ENCODE measurements around the gene AOAH.

AOAH gene

DNA sequence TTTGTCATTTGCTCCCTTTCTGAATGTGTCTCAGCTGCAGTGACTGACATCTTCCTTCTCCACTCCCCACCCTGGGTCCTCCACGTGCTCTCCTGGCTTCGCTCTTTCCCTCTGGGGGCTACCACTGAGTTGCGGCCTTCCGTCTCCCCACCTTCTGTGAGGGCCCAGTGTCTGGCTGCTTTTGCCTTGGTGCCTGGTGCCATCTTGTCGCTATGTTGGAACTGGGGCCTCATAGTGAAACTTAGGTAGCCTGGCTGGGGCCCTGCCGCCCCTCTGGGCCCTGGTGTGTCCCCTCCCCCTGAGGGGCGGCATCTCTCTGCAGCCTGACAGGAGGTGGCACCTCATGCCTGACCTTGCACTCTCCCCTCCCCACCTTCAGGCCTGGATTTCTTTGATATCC, 190.6 kb downstream of the AOAH start:
- Histone ChIP-seq H3K9me3 (no peaks in the 10 kb centered on the region), H3K4me1 (no peaks in the 10 kb centered on the region), H3K4me3 (ENCODE audit: low read depth, low read length) (no peak overlapping the region), H3K36me3 (no peaks in the 10 kb centered on the region), H3K27me3 (no peaks in the 10 kb centered on the region)
- no peak for DNase-seq
- TF ChIP-seq, protein P1, sequence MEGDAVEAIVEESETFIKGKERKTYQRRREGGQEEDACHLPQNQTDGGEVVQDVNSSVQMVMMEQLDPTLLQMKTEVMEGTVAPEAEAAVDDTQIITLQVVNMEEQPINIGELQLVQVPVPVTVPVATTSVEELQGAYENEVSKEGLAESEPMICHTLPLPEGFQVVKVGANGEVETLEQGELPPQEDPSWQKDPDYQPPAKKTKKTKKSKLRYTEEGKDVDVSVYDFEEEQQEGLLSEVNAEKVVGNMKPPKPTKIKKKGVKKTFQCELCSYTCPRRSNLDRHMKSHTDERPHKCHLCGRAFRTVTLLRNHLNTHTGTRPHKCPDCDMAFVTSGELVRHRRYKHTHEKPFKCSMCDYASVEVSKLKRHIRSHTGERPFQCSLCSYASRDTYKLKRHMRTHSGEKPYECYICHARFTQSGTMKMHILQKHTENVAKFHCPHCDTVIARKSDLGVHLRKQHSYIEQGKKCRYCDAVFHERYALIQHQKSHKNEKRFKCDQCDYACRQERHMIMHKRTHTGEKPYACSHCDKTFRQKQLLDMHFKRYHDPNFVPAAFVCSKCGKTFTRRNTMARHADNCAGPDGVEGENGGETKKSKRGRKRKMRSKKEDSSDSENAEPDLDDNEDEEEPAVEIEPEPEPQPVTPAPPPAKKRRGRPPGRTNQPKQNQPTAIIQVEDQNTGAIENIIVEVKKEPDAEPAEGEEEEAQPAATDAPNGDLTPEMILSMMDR (IDR thresholded peaks at IDR 0.05; ENCODE audit: low read depth, low read length), result no peak

DNA sequence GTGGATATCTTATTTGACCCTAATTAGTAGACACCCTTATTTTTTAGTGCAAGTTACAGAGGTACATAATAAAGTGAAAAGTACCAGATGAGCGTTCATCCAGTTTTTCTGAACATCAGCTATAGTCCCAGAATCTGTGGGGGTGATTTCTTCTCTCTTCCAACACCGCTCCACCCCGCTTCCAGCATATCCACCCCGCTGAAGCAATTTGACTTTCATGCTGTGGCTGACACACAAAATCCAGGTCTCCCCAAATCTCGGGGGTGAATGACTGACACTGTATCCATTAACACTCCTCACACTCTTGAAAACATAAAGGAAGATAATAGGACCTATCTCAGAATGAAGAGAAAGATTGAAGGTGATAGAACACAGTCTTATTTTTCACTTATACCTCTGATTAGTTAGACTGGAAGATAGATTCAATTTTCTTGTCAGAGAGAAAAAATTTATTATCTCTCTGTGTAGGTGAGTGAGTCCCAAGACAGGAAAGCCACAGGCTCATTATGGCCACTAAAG, 191.3 kb downstream of the AOAH start:
- no peaks in the 10 kb centered on the region for H3K9me3 ChIP-seq
- no peak for DNase-seq
- TF ChIP-seq, protein P1 (IDR thresholded peaks at IDR 0.05; ENCODE audit: low read depth, low read length), result no peak
- H3K27me3 ChIP-seq, result no peaks in the 10 kb centered on the region
- no peaks in the 10 kb centered on the region for H3K36me3 ChIP-seq
- H3K4me3 ChIP-seq (ENCODE audit: low read depth, low read length), result no peak overlapping the region
- no peaks in the 10 kb centered on the region for H3K4me1 ChIP-seq

DNA sequence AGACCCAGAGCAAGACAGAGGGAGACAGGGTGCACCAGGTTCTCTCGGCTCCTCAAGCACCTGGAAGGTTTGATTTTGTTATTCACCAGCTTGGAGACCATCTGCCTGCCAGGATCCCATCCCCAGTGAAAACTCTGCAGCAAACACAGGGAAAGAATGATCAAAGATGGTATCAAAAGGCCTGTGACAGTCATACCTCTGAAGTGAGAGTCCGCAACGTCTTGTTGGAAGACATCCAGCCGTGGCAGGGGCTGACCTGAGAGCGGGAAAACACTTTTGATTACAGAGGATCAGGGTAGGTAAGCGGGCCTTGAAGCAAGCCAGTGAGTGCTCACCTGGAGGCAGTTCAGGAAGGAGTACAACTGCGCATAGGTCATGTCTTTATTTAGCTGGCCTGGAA, 192.3 kb downstream of the AOAH start:
- TF ChIP-seq, protein P1 (IDR thresholded peaks at IDR 0.05; ENCODE audit: low read depth, low read length), result no peak
- DNase-seq, result no peak

DNA sequence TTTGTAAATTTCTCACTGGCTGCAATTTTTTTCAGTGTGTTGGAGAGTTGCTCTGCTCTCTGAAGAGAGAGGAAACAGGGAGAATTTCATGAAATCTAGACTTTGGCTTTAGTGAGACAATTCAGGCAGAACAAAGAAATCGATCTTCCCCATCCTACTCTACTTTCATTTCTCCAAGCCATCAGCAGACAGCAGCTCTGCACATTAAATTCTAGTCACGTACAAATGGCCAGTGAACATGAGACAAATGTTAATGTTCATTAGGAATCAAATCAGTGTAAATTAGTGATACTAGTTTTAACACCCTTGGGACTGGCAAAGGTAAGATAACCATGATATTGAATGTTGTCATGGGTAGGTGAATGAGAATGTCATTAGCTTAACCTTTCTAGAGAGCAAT, 193.8 kb downstream of the AOAH start:
- Histone ChIP-seq H3K36me3 (no peaks in the 10 kb centered on the region), H3K27me3 (no peaks in the 10 kb centered on the region), H3K4me1 (no peaks in the 10 kb centered on the region), H3K4me3 (ENCODE audit: low read depth, low read length) (no peak overlapping the region), H3K9me3 (no peaks in the 10 kb centered on the region)
- TF ChIP-seq, protein P1 (IDR thresholded peaks at IDR 0.05; ENCODE audit: low read depth, low read length), result no peak
- no peak for DNase-seq

More for the DNA sequence above, 192.3 kb downstream of the AOAH start:
- no peaks in the 10 kb centered on the region for H3K27me3 ChIP-seq
- no peak overlapping the region for H3K4me3 ChIP-seq (ENCODE audit: low read depth, low read length)
- H3K4me1 ChIP-seq, result no peaks in the 10 kb centered on the region
- no peaks in the 10 kb centered on the region for H3K36me3 ChIP-seq
- H3K9me3 ChIP-seq, result no peaks in the 10 kb centered on the region

DNA sequence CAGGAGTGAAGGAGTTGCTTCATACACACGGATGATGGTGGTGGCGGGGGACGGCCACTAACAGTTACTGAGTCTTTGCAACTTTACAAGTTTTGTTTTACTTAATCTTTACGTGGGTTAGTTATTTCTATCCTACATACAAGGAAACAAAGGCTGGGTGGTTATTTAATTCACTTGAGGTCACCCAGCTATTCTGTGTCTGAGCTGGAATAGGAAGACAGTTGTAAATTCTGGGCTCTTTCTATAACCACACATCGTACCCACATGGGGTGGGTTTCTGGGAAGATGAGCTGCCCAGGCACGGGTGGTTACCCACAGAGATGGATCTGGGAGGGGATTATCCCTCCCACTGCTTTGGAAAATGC, 196.8 kb downstream of the AOAH start:
- TF ChIP-seq, protein P1 (IDR thresholded peaks at IDR 0.05; ENCODE audit: low read depth, low read length), result no peak
- Histone ChIP-seq H3K4me3 (ENCODE audit: low read depth, low read length) (no peak overlapping the region), H3K9me3 (no peaks in the 10 kb centered on the region), H3K4me1 (no peaks in the 10 kb centered on the region), H3K27me3 (no peaks in the 10 kb centered on the region), H3K36me3 (no peaks in the 10 kb centered on the region)
- DNase-seq, result no peak

DNA sequence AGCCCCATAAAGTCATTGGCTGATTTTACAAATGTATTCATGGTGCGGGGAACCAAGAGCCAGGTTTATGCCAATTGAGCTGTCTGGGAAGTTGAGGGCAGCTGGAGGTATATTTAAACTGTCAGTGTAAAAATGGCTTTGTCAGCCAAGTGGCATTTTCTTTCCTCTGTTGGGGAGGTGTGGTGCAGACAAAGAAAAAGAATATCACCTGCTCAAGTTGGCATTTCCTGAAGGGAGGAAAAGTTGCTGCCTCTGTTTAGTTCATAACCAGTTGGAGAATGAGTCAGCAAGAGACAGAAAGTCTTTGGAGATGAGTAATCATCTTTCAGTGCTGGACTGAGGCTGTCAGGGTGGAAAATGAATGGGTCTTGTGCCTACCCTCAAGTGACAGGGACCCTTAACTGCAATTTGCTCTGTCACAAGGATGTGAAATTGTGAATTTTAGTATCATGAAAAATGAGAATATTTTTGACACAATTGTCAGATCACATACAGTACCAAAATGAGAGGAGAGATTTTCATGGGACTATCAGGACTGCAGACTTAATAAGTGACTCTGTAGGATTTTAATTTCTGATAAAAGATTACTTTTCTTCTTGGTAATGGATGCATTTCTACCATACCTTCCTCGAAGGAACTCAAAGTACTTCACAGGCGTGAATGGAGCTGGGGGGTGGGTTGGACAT, 197.3 kb downstream of the AOAH start:
- no peaks in the 10 kb centered on the region for H3K27me3 ChIP-seq
- TF ChIP-seq, protein P1 (IDR thresholded peaks at IDR 0.05; ENCODE audit: low read depth, low read length), result no peak
- no peak for DNase-seq
- H3K36me3 ChIP-seq, result no peaks in the 10 kb centered on the region
- no peaks in the 10 kb centered on the region for H3K4me1 ChIP-seq
- H3K9me3 ChIP-seq, result no peaks in the 10 kb centered on the region
- H3K4me3 ChIP-seq (ENCODE audit: low read depth, low read length), result no peak overlapping the region

All from BE2C (cell line).